ENCODE measurements around the gene PLXNB3. TPM values are rescaled to one million over a fixed set of nuclear protein-coding genes. Genes with fewer than 3 reads are reported as not detected.
A peak's percentile ranks its signal among the peaks of the same experiment; 100 is the strongest.

Gene PLXNB3
- total and polyA plus RNA-seq, 2 of the 13 experiments (the other 11 are each of a cell fraction or from before 2014, with no cell fraction given): 3.0 to 6.9 TPM

GRCh38 chrX:153763989-153764755 is at the start of gene PLXNB3 (continued):
- TF ChIP-seq, protein P1, sequence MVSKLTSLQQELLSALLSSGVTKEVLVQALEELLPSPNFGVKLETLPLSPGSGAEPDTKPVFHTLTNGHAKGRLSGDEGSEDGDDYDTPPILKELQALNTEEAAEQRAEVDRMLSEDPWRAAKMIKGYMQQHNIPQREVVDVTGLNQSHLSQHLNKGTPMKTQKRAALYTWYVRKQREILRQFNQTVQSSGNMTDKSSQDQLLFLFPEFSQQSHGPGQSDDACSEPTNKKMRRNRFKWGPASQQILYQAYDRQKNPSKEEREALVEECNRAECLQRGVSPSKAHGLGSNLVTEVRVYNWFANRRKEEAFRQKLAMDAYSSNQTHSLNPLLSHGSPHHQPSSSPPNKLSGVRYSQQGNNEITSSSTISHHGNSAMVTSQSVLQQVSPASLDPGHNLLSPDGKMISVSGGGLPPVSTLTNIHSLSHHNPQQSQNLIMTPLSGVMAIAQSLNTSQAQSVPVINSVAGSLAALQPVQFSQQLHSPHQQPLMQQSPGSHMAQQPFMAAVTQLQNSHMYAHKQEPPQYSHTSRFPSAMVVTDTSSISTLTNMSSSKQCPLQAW (CRISPR knock-in tag; IDR thresholded peaks at IDR 0.05): peak; percentile 39; the same call in 1 of the 2 replicates
- TF ChIP-seq, protein P2, sequence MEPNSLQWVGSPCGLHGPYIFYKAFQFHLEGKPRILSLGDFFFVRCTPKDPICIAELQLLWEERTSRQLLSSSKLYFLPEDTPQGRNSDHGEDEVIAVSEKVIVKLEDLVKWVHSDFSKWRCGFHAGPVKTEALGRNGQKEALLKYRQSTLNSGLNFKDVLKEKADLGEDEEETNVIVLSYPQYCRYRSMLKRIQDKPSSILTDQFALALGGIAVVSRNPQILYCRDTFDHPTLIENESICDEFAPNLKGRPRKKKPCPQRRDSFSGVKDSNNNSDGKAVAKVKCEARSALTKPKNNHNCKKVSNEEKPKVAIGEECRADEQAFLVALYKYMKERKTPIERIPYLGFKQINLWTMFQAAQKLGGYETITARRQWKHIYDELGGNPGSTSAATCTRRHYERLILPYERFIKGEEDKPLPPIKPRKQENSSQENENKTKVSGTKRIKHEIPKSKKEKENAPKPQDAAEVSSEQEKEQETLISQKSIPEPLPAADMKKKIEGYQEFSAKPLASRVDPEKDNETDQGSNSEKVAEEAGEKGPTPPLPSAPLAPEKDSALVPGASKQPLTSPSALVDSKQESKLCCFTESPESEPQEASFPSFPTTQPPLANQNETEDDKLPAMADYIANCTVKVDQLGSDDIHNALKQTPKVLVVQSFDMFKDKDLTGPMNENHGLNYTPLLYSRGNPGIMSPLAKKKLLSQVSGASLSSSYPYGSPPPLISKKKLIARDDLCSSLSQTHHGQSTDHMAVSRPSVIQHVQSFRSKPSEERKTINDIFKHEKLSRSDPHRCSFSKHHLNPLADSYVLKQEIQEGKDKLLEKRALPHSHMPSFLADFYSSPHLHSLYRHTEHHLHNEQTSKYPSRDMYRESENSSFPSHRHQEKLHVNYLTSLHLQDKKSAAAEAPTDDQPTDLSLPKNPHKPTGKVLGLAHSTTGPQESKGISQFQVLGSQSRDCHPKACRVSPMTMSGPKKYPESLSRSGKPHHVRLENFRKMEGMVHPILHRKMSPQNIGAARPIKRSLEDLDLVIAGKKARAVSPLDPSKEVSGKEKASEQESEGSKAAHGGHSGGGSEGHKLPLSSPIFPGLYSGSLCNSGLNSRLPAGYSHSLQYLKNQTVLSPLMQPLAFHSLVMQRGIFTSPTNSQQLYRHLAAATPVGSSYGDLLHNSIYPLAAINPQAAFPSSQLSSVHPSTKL (CRISPR knock-in tag; IDR thresholded peaks at IDR 0.05): 0 out of 2 replicates have a peak, but pooled peaks have one; percentile 9
- no peak for TF ChIP-seq YY1 (IDR thresholded peaks at IDR 0.05; ENCODE audit: insufficient read depth, insufficient replicate concordance, low read depth, low read length)
- TF ChIP-seq ZNF580 (CRISPR knock-in tag; IDR thresholded peaks at IDR 0.05; ENCODE audit: borderline replicate concordance, low read depth): 0 out of 2 replicates have a peak, but pooled peaks have one; percentile 28
- TF ChIP-seq XRCC5 (optimal IDR thresholded peaks at IDR 0.05; ENCODE audit: low read length): peak; percentile 73
- no peak for TF ChIP-seq ZNF251 (CRISPR knock-in tag; IDR thresholded peaks at IDR 0.05)
- no peak for TF ChIP-seq ZFP37 (CRISPR knock-in tag; IDR thresholded peaks at IDR 0.05; ENCODE audit: borderline replicate concordance)
- TF ChIP-seq ZNF253 (CRISPR knock-in tag; IDR thresholded peaks at IDR 0.05; ENCODE audit: borderline replicate concordance): no peak

All from HepG2 (cell line).